GM11168 (cell line): Measurements from ENCODE around the gene TUBA4A.
"Not testable (repeated sequence)": the region's sequence is repeated elsewhere in the genome, so short reads cannot be mapped to it uniquely, and the experiment has no call there.

ENCODE experiments used
- in situ Hi-C: fragments of 300-500 bp; cut with MboI; formaldehyde crosslinking; loops from one replicate; pipeline ENCODE4 v1.12.0; 2022; ENCODE audit warnings: low sequenced_read_pairs; ENCODE audit not compliant: unreplicated experiment

TUBA4A gene

GRCh38 chr2:219271021-219271420, 17.3 kb upstream of the TUBA4A start:
- in situ Hi-C loops, result no loop called here

GRCh38 chr2:219270055-219270372, 16.3 kb upstream of the TUBA4A start:
- in situ Hi-C loops, result no loop called here

GRCh38 chr2:219269362-219270054, 15.8 kb upstream of the TUBA4A start:
- in situ Hi-C loops, result no loop called here

GRCh38 chr2:219268294-219268693, 14.6 kb upstream of the TUBA4A start:
- in situ Hi-C loops, result no loop called here

GRCh38 chr2:219266886-219267285, 13.2 kb upstream of the TUBA4A start:
- in situ Hi-C loops, result no loop called here

- in situ Hi-C loops, result no loop called here
Observed at GRCh38 chr2:219266232-219266631, 12.5 kb upstream of the TUBA4A start.

GRCh38 chr2:219261024-219261855, 7.5 kb upstream of the TUBA4A start:
- in situ Hi-C loops, result no loop called here

- in situ Hi-C loops, result not testable (repeated sequence)
Observed at GRCh38 chr2:219258942-219259341, 5.2 kb upstream of the TUBA4A start.

- in situ Hi-C loops, result no loop called here
Observed at GRCh38 chr2:219254590-219255201, 978 bp upstream of the TUBA4A start.

GRCh38 chr2:219252900-219253752, 592 bp downstream of the TUBA4A start, which contains the start of gene TUBA4B:
TUBA4B (plus strand) TSS chr2:219253243; CDS start chr2:219253408, 165 bp downstream.
- in situ Hi-C loops, result no loop called here

GRCh38 chr2:219252570-219252899, 1.2 kb downstream of the TUBA4A start:
- in situ Hi-C loops, result no loop called here

GRCh38 chr2:219252084-219252483, 1.6 kb downstream of the TUBA4A start:
- in situ Hi-C loops, result no loop called here

GRCh38 chr2:219251656-219252055, 2.1 kb downstream of the TUBA4A start:
- in situ Hi-C loops, result no loop called here

- in situ Hi-C loops, result no loop called here
Observed at GRCh38 chr2:219250049-219250781, 3.5 kb downstream of the TUBA4A start.

- in situ Hi-C loops, result no loop called here
Observed at GRCh38 chr2:219249203-219249980, 4.3 kb downstream of the TUBA4A start.

GRCh38 chr2:219248845-219249202, 4.9 kb downstream of the TUBA4A start:
- in situ Hi-C loops, result no loop called here

- in situ Hi-C loops, result no loop called here
Observed at GRCh38 chr2:219247678-219248642, 5.8 kb downstream of the TUBA4A start.

- in situ Hi-C loops, result no loop called here
Observed at GRCh38 chr2:219246559-219246958, 7.2 kb downstream of the TUBA4A start.
